ENCODE data around the gene CNTN4. TPM values are rescaled to one million over a fixed set of nuclear protein-coding genes. Genes with fewer than 3 reads are reported as not detected.

CNTN4 gene
- total and polyA plus RNA-seq, 2 of the 8 experiments (the other 6 are each of a cell fraction or from before 2014, with no cell fraction given) = 0.41 to 2.2 TPM

- no peak overlapping the region for H4K5ac ChIP-seq (ENCODE audit: insufficient read length, low read depth, low read length)
- no peak overlapping the region for H2BK20ac ChIP-seq (ENCODE audit: low read length)
- no peak overlapping the region for H2BK12ac ChIP-seq (ENCODE audit: low read depth, low read length)
- H3K4me2 ChIP-seq (ENCODE audit: insufficient read depth in 1 of 2, low read depth in 2 of 2, low read length in 2 of 2) = no peak overlapping the region
- no peak overlapping the region for H3K4me3 ChIP-seq (ENCODE audit: extremely low read depth in 1 of 4, insufficient read depth in 2 of 4, low read depth in 3 of 4, low read length in 4 of 4)
- H2BK120ac ChIP-seq (replicated peaks; ENCODE audit: low read depth, low read length) = no peak overlapping the region
- POLR2A ChIA-PET (ENCODE audit: partially characterized antibody) = no interaction called here
- H3K27ac ChIP-seq (ENCODE audit: low read depth, low read length) = no peak overlapping the region
- no peak overlapping the region for H2AFZ ChIP-seq (ENCODE audit: low read length)
- no peak overlapping the region for H3K23ac ChIP-seq (ENCODE audit: insufficient read length)
- H3K79me1 ChIP-seq (ENCODE audit: low read depth, low read length) = no peaks in the 10 kb centered on the region
- no peak overlapping the region for H3K4ac ChIP-seq (replicated peaks; ENCODE audit: insufficient read length, low read depth, low read length)
- H3K14ac ChIP-seq (ENCODE audit: insufficient read length) = no peak overlapping the region
- FAIRE-seq = no peak
- no peaks in the 10 kb centered on the region for H3K4me1 ChIP-seq (replicated peaks in 1 of 4; ENCODE audit: control insufficient read depth in 3 of 4, insufficient read depth in 4 of 4, low read length in 3 of 4)
- H3K36me3 ChIP-seq (ENCODE audit: control insufficient read depth in 2 of 4, insufficient read depth in 4 of 4, low read length in 3 of 4) = no peaks in the 10 kb centered on the region
- no peak overlapping the region for H2BK15ac ChIP-seq (ENCODE audit: low read length)
- H2BK5ac ChIP-seq (ENCODE audit: low read depth, low read length) = no peak overlapping the region
- H3K79me2 ChIP-seq (ENCODE audit: control insufficient read depth in 1 of 2, insufficient read depth in 2 of 2, low read length in 2 of 2) = no peaks in the 10 kb centered on the region
- WGBS, 2 experiments (ENCODE audit: extremely low coverage in 1 of 2, insufficient coverage in 1 of 2, insufficient read length in 1 of 2, insufficient replicate concordance in 2 of 2, low coverage in 1 of 2, low lambda C conversion rate in 2 of 2, missing lambda C conversion rate in 1 of 2) = 95% methylated on average over 5 of the region's 5 CpGs; no CpG with 5 or more reads in 1 of the 2 experiments
- no peaks in the 10 kb centered on the region for H3K23me2 ChIP-seq (ENCODE audit: low read depth, low read length)
- no peaks in the 10 kb centered on the region for H3K27me3 ChIP-seq (replicated peaks in 1 of 4; ENCODE audit: control insufficient read depth in 3 of 4, extremely low read depth in 1 of 4, insufficient read depth in 3 of 4, low read length in 3 of 4)
- DNase-seq (ENCODE audit: low read depth in 1 of 2, low spot score in 2 of 2) = no peak
- no peak overlapping the region for H2AK5ac ChIP-seq (ENCODE audit: low read depth, low read length)
- H3K18ac ChIP-seq (ENCODE audit: extremely low read depth, low read length) = no peak overlapping the region
- H4K91ac ChIP-seq (replicated peaks; ENCODE audit: insufficient read length, low read length) = no peak overlapping the region
- no peak overlapping the region for H3K56ac ChIP-seq (replicated peaks; ENCODE audit: insufficient read length, low read depth, low read length)
- no peaks in the 10 kb centered on the region for H4K20me1 ChIP-seq (replicated peaks in 1 of 2; ENCODE audit: control insufficient read depth in 1 of 2, insufficient read depth in 2 of 2, low read length in 2 of 2)
- H3K9me3 ChIP-seq (ENCODE audit: insufficient read depth in 2 of 2, low read depth in 1 of 2, low read length in 1 of 2) = no peaks in the 10 kb centered on the region
- H3K9ac ChIP-seq (replicated peaks in 1 of 4; ENCODE audit: extremely low read depth in 1 of 4, low read depth in 3 of 4, low read length in 3 of 4) = no peak overlapping the region
- H4K8ac ChIP-seq (ENCODE audit: extremely low read depth, insufficient read depth, low read length) = no peak overlapping the region
- CTCF ChIA-PET (ENCODE audit: partially characterized antibody) = no interaction called here
- TF ChIP-seq BCL11A (IDR thresholded peaks at IDR 0.05; ENCODE audit: low read depth in 2 of 2, low read length in 2 of 2) = no peak
- TF ChIP-seq CBX8 (IDR thresholded peaks at IDR 0.05; ENCODE audit: borderline replicate concordance, low read depth, low read length) = no peak
- TF ChIP-seq BACH1 (IDR thresholded peaks at IDR 0.05; ENCODE audit: low read length) = no peak
- TF ChIP-seq SP2 (IDR thresholded peaks at IDR 0.05; ENCODE audit: low read length) = no peak
- TF ChIP-seq TAF1 (IDR thresholded peaks at IDR 0.05; ENCODE audit: low read depth, low read length) = no peak
- no peak for TF ChIP-seq KDM4A (IDR thresholded peaks at IDR 0.05; ENCODE audit: low read depth, low read length, severe bottlenecking)
- no peak for TF ChIP-seq POLR2AphosphoS5 (IDR thresholded peaks at IDR 0.05; ENCODE audit: low read depth, low read length)
- no peak for TF ChIP-seq NANOG (IDR thresholded peaks at IDR 0.05; ENCODE audit: insufficient read depth, low read depth, low read length, poor library complexity, severe bottlenecking)
- TF ChIP-seq PHF8 (conservative IDR thresholded peaks at IDR 0.05; ENCODE audit: low read depth, low read length) = no peak
- no peak for TF ChIP-seq KDM5A (IDR thresholded peaks at IDR 0.05; ENCODE audit: low read length)
- no peak for TF ChIP-seq CBX5 (IDR thresholded peaks at IDR 0.05; ENCODE audit: low read depth, low read length)
- TF ChIP-seq SIX5 (IDR thresholded peaks at IDR 0.05; ENCODE audit: low read depth, low read length) = no peak
- no peak for TF ChIP-seq CTBP2 (IDR thresholded peaks at IDR 0.05; ENCODE audit: borderline replicate concordance, insufficient read depth, insufficient read length, low read length)
- no peak for TF ChIP-seq EZH2 (IDR thresholded peaks at IDR 0.05; ENCODE audit: low read depth, low read length, severe bottlenecking)
Measured at GRCh38 chr3:2706144-2706835, 607.6 kb downstream of the CNTN4 start.
